GM18502 (cell line): ENCODE measurements around the gene RRAD.

Source experiments
- ATAC-seq: cut with Tn5 transposase; IDR thresholded peaks from one replicate; pipeline ENCODE4 v1.9.1; 2021; ENCODE audit warnings: mild to moderate bottlenecking; ENCODE audit not compliant: unreplicated experiment, poor library complexity

Gene RRAD

GRCh38 chr16:66888647-66889615 is 36.4 kb downstream of the RRAD start:
- ATAC-seq = no peak

GRCh38 chr16:66886914-66887313 is 38.4 kb downstream of the RRAD start:
- no peak for ATAC-seq

- no peak for ATAC-seq
These were observed 39.0 kb downstream of the RRAD start for GRCh38 chr16:66886321-66886720.

- ATAC-seq = no peak
These were observed 39.8 kb downstream of the RRAD start for GRCh38 chr16:66885491-66885890.

GRCh38 chr16:66882702-66883101 is 42.6 kb downstream of the RRAD start:
- ATAC-seq = no peak

GRCh38 chr16:66881964-66882508 is 43.3 kb downstream of the RRAD start:
- no peak for ATAC-seq

- ATAC-seq = no peak
These were observed 43.8 kb downstream of the RRAD start for GRCh38 chr16:66881560-66881959.

- ATAC-seq = peak; percentile 5
These were observed 44.3 kb downstream of the RRAD start for GRCh38 chr16:66881014-66881417.

DNA sequence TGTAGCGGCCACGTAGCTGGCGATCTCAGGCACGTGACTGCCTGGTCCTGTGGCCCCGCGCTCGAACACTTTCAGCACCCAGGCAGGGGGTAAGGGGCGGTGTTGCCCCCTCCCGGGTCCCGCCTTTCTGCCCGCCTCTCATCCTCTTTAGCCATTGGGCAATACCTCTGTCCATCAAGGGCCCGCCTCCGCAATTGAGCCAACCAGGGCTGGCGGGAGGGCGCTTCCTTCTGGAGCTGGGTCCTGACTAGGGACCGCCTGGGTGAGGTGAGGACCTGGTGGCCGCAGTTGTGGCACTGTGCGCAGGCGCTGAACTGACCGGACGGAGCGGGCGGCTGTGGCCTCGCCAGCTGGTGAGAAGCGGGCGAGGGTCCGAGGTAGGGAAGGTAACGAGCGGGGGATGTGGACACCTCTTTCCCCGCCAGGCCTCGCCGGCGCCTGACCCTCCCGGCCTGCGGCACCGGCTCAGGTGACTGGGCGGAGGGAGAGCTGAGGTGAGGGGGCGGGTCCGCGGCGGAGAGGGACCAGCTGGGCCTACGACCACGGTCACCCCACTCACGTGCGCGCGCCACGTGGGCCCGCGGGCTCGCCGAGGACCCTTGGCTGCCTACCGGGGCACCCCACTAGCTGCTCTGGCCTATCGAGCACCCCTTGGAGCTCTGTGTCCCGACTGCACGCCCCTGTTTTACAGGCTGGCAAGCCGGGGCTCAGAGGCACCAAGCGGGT is 44.9 kb downstream of the RRAD start, which contains the start of gene PDP2:
Gene PDP2, plus strand, starts transcription at position 228 of the 726 bp plus-strand sequence. CDS start 3,770 bp downstream, outside the sequence.
- ATAC-seq = peak; percentile 96

- no peak for ATAC-seq
These were observed 47.3 kb downstream of the RRAD start for GRCh38 chr16:66878067-66878466.

- no peak for ATAC-seq
These were observed 51.1 kb downstream of the RRAD start for GRCh38 chr16:66874079-66874775.

GRCh38 chr16:66873685-66874055 is 51.7 kb downstream of the RRAD start:
- no peak for ATAC-seq

GRCh38 chr16:66872943-66873684 is 52.2 kb downstream of the RRAD start:
- ATAC-seq = peak; percentile 86

GRCh38 chr16:66872559-66872942 is 52.8 kb downstream of the RRAD start:
- ATAC-seq = no peak

DNA sequence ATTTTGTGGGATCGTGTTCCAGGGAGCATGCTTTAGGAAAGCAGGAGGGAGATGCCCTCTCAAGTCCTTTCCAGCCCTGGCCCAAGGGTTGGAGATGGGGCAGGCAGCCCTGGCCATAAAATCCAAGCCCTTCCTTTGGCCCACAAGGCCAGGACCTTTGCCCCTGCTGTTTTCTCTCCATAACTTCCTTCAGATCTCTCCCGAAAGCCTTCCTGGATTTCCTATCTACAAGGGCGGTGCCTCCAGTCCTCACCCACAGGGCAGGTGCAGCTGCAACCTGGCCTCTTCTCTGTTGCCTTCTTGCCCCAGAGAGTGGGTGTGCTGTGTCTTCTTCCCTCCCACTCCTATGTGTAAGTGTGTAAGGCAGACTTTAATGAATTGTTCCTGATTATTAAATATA is 53.5 kb downstream of the RRAD start:
- ATAC-seq = no peak
